Mesodermal cell (in vitro differentiated cells): ENCODE measurements around the gene SERPINB2.
"Not testable (repeated sequence)": the region's sequence is repeated elsewhere in the genome, so short reads cannot be mapped to it uniquely, and the experiment has no call there.

Experiments
- H3K27ac ChIP-seq: 2 replicates; pipeline ENCODE4 v1.7.0; 2013; ENCODE audit warnings: mild to moderate bottlenecking, low read depth, low read length, moderate library complexity; ENCODE audit not compliant: severe bottlenecking
- H3K36me3 ChIP-seq: 2 replicates; pipeline ENCODE4 v1.7.1; 2013; ENCODE audit warnings: mild to moderate bottlenecking, low read length, moderate library complexity; ENCODE audit not compliant: control insufficient read depth, insufficient read depth
- H3K4me1 ChIP-seq: one replicate; pipeline ENCODE4 v1.7.1; 2013; ENCODE audit warnings: mild to moderate bottlenecking, low read length; ENCODE audit not compliant: insufficient read depth, control insufficient read depth, poor library complexity, severe bottlenecking
- H3K4me3 ChIP-seq: 2 replicates; pipeline ENCODE4 v1.7.0; 2013; ENCODE audit warnings: low read length, control low read depth, mild to moderate bottlenecking; ENCODE audit not compliant: insufficient read depth, poor library complexity, severe bottlenecking; ENCODE audit errors: extremely low read depth
- H3K9me3 ChIP-seq: 2 replicates; pipeline ENCODE4 v1.7.1; 2013; ENCODE audit warnings: mild to moderate bottlenecking, low read length, moderate library complexity; ENCODE audit not compliant: control insufficient read depth
- WGBS, 2 experiments: methylation state at CpG; one replicate each; pipeline ENCODE4 v1.1.5; 2013; ENCODE audit warnings: missing lambda C conversion rate in 2 of 2; ENCODE audit not compliant: insufficient coverage in 2 of 2; 5-methylcytosine and 5-hydroxymethylcytosine counted together

SERPINB2 gene

DNA sequence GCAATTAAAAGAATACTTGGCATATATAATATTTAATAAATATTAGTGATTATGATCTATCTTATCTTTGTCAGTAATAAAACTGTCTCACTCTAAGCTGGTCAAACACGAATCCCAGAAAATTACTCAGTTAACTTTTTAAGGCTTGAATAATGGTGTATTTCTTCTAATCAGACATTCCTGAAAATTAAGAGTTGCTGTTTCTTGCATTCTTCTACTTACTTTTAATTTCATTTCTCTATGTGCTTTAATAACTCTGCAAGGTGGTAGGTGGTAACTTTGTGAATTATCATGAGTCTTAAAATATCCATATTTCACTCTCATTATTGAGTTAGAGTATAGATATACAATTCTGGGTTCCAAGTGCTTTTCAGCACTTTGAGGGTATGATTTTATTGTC, 17.2 kb downstream of the SERPINB2 start:
- WGBS, 2 experiments = no CpG with 5 or more reads among the region's 1 CpG
- Histone ChIP-seq H3K4me3 (no peak overlapping the region), H3K9me3 (no peaks in the 10 kb centered on the region), H3K4me1 (no peaks in the 10 kb centered on the region), H3K36me3 (no peaks in the 10 kb centered on the region), H3K27ac (no peak overlapping the region)

DNA sequence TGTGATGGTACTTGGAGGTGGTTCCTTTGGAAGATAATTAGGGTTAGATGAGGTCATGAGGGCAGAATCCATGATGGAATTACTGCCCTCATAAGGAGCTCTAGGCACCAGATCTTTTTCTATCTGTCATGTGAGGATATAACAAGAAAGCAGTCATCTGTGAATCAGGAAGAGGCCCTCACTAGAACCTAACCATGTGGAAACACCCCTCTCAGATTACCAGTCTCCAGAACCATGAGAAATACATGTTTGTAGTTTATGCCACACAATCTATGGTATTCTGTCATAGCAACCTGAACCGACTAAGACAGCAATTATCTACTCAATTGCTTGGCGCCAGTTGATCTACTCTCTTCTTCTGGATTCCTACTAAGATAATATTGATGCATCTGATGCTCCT, 17.9 kb downstream of the SERPINB2 start:
- H3K4me1 ChIP-seq = no peaks in the 10 kb centered on the region
- H3K9me3 ChIP-seq = no peaks in the 10 kb centered on the region
- H3K27ac ChIP-seq = no peak overlapping the region
- H3K36me3 ChIP-seq = no peaks in the 10 kb centered on the region
- H3K4me3 ChIP-seq = no peak overlapping the region
- WGBS, 2 experiments = 90 to 100% methylated on average over 2 of the region's 2 CpGs

DNA sequence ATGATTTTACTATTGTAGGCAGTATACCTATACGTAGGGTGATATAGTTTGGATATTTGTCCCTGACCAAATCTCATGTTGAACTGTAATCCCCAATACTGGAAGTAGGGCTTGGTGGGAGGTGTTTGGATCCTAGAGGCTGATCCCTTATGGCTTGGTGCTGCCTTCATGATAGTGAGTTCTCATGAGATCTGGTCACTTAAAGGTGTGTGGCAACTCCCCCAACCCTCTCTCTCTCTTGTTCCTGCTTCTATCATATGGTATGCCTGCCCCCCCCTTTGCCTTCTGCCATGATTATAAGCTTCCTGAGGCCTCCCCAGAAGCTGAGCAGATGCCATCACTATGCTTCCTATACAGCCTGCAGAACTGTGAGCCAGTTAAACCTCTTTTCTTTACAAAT, 18.6 kb downstream of the SERPINB2 start:
- 83% methylated on average over 1 of the region's 1 CpG; no CpG with 5 or more reads in 1 of the 2 experiments for WGBS, 2 experiments

DNA sequence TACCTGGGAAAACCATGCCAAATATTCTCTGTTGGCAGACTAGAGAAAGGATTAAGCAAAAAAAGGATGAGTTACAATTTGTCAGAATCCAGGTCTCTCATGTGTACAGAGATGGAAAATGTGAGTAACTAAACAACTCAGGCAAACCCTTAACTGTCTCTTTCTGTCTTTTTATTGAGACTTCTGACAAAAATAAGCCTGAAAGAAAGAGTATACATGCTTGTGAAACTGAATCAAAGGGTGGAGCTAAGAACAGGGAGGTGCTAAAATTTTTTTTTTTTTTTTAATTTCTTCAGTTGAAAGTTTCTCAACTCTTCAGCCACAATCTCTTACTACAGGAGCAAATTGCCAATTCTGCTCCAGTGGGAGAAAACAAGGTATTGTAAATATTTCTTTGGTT, 20.2 kb downstream of the SERPINB2 start, which contains the start of gene SERPINB10:
Gene SERPINB10, plus strand, starts transcription at position 295 of the 400 bp plus-strand sequence. CDS start 7,553 bp downstream, outside the sequence.
- H3K27ac ChIP-seq = no peak within 1 kb of the TSS
- H3K4me1 ChIP-seq = no peaks in the 10 kb centered on the region
- no peak within 1 kb of the TSS for H3K4me3 ChIP-seq

More for the DNA sequence above, 18.6 kb downstream of the SERPINB2 start:
- Histone ChIP-seq H3K27ac (no peak overlapping the region), H3K4me3 (no peak overlapping the region), H3K9me3 (no peaks in the 10 kb centered on the region), H3K4me1 (no peaks in the 10 kb centered on the region), H3K36me3 (no peaks in the 10 kb centered on the region)

DNA sequence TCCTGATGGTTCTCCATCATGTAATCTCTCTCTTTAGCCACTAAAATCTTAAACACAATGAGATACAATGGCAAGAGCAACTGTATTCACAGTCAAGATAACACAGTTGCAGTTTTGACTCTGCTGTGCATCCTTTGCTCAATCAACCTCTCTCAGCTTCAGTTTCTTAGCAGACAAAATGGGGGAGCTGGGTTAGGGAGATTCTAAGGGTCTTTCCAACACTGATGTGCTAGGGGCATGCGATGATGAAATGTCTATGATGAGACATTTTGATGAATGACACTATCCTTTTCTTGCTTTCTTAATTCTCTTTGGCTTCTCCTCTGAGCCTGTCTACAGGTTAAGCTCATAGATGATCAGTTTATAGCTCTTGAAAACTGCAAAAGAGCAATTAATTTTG, 21.4 kb downstream of the SERPINB2 start:
- H3K4me3 ChIP-seq = no peak overlapping the region
- H3K36me3 ChIP-seq = no peaks in the 10 kb centered on the region
- no CpG with 5 or more reads among the region's 1 CpG for WGBS, 2 experiments
- no peaks in the 10 kb centered on the region for H3K9me3 ChIP-seq
- H3K4me1 ChIP-seq = no peaks in the 10 kb centered on the region
- no peak overlapping the region for H3K27ac ChIP-seq

More for the DNA sequence above, 20.2 kb downstream of the SERPINB2 start, which contains the start of gene SERPINB10:
- Histone ChIP-seq H3K9me3 (no peaks in the 10 kb centered on the region), H3K36me3 (no peaks in the 10 kb centered on the region)

DNA sequence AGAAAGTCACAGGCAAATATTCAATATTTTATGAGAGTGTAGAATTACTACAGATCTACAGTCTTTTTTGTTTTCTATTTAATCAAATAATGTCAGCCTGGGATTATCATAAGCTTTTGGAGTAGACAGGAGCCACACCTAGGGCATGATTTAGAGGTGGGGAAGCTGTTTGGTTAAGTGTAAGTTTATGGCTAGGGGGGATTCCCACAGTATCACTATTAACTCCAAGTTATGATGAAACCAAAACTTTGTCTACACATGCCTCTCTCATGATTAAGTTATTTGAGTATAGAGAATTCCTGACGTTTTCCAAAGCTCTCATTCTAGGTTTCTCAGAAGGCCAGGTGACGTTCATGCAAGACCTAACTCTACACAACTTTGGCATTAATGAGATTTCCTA, 22.4 kb downstream of the SERPINB2 start:
- Histone ChIP-seq H3K9me3 (no peaks in the 10 kb centered on the region), H3K36me3 (no peaks in the 10 kb centered on the region), H3K4me1 (no peaks in the 10 kb centered on the region), H3K27ac (no peak overlapping the region), H3K4me3 (no peak overlapping the region)
- WGBS, 2 experiments = no CpG with 5 or more reads among the region's 2 CpGs

DNA sequence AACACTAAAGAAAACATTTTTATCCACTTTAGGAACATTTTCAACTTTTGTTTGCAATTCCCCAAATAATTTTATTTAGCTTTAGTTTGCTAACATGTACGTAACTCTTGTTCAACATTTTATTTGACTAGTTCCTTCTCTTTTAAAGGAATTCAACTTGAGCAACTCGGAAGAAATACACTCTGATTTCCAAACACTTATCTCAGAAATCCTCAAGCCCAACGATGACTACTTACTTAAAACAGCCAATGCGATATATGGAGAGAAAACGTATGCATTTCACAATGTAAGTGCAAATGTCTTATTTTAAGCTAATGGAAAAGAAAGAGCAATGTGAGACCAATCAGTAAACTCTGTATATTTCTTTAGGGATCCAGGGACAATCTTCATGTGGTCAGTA, 30.3 kb downstream of the SERPINB2 start:
- no peak overlapping the region for H3K4me3 ChIP-seq
- no peaks in the 10 kb centered on the region for H3K4me1 ChIP-seq
- no peaks in the 10 kb centered on the region for H3K36me3 ChIP-seq
- WGBS, 2 experiments = 100% methylated on average over 1 to 2 of the region's 5 CpGs
- no peak overlapping the region for H3K27ac ChIP-seq
- no peaks in the 10 kb centered on the region for H3K9me3 ChIP-seq

DNA sequence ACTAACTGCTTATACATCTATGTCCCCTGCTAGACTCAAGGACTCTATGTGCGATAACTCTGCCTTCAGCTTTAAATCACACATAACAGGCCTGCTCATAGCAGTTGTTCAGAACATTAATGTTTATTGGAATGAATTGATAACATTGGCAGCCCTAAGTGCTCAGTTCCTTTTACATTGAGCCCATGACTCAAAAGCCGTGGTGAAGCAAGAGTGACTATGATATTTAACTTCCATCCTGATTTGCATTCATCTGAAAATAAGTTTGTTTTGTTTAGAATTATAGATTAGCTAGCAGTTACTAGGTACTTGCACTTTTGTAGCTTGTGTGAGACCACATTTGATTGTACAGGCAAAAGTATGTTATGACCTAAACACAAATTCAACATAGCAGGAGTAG, 34.5 kb downstream of the SERPINB2 start:
- WGBS, 2 experiments = no CpG with 5 or more reads among the region's 2 CpGs
- H3K4me1 ChIP-seq = peaks cover 14% of the 10 kb centered on the region
- no peak overlapping the region for H3K27ac ChIP-seq
- no peak overlapping the region for H3K4me3 ChIP-seq
- H3K36me3 ChIP-seq = no peaks in the 10 kb centered on the region
- no peaks in the 10 kb centered on the region for H3K9me3 ChIP-seq

DNA sequence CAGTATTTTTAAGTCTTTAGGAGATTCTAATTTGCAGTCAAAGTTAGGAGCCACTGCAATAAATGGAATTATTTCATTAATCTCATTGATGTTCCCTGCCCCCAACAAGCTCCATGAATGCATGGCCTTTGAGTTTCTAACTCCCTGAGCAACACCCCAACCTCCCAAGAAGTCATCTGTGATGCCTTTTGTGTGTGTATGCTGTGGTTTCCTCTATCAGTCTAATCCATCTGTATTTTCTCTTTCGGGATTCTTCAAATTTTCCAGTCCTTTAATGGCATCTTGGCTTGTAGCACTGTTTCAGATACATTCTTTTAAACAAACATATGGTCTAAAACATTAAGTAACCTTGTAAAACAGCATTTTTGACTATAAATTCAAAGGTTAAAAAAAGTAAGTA, 37.0 kb downstream of the SERPINB2 start:
- H3K4me3 ChIP-seq = no peak overlapping the region
- no peaks in the 10 kb centered on the region for H3K36me3 ChIP-seq
- no peak overlapping the region for H3K27ac ChIP-seq
- peaks cover 14% of the 10 kb centered on the region for H3K4me1 ChIP-seq
- no CpG with 5 or more reads among the region's 1 CpG for WGBS, 2 experiments
- no peaks in the 10 kb centered on the region for H3K9me3 ChIP-seq

DNA sequence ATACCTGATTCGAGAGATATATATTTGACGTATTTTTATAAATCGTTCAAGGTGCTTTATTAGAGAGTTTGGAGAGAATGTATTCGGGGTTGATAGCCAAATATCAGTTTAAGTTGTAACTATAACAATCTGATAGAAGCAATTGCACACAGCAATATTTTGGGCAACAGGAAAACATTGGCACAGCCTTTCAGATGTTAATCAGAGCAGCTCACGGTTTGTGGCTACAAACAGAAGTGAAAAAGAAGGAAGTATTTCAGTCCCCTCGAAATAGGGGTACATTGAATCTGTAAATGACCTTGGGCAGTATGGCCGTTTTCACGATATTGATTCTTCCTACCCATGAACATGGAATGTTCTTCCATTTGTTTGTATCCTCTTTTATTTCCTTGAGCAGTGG, 40.8 kb downstream of the SERPINB2 start:
- Histone ChIP-seq H3K9me3 (no peaks in the 10 kb centered on the region), H3K4me3 (no peak overlapping the region), H3K4me1 (peaks cover 14% of the 10 kb centered on the region), H3K27ac (no peak overlapping the region), H3K36me3 (no peaks in the 10 kb centered on the region)
- 64 to 84% methylated on average over 2 of the region's 8 CpGs for WGBS, 2 experiments

DNA sequence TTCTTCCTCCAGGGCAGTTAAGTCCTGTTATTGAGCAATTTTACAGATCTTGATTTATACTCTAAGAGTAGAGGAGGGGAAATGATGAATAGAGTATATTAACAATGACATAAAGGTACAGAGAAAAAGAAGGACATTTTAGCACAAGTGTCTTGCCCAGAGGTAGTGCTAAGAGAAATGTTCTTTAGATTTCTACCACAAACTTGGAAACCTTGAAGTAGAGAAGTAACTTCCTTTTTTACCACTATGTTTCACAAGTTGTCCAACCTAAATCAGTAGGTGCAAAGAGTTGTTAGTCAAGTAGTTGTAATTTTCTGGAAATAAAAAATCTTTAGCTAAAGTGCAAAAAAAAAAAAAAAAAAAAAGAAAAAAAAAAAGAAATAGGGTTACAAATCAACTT, 41.9 kb downstream of the SERPINB2 start:
- not testable (repeated sequence) for H3K36me3 ChIP-seq, H3K4me3 ChIP-seq, H3K9me3 ChIP-seq, H3K27ac ChIP-seq
- H3K4me1 ChIP-seq = peaks cover 11% of the 10 kb centered on the region
